GM12878 (cell line): Measurements from ENCODE around the gene ABCB10. TPM values are rescaled to one million over a fixed set of nuclear protein-coding genes. Genes with fewer than 3 reads are reported as not detected.

ENCODE experiments used
- ATAC-seq: fragments of 200-7000 bp; cut with Tn5 transposase; 3 replicates; pipeline ENCODE4 v1.9.1; 2020; ENCODE audit warnings: mild to moderate bottlenecking, moderate library complexity
- BruUV-seq: library from RNA; stranded (reverse); fragments of 400-500 nt; replicated peaks from 2 replicates; lab custom pipeline; 2021; lab: Mats Ljungman, UMichigan
- CTCF ChIA-PET: fragments of 300-600 bp; sonication (Branson Sonifier 250); formaldehyde crosslinking; extraction: SDS; loops from one replicate; lab custom pipeline; 2021; ENCODE audit warnings: inconsistent platforms; lab: Yijun Ruan, JAX
- POLR2A ChIA-PET: fragments of 350-600 bp; formaldehyde crosslinking; extraction: SDS; loops from one replicate; lab custom pipeline; 2021; ENCODE audit warnings: inconsistent platforms; lab: Charles Lee
- RAD21 ChIA-PET: fragments of 300-600 bp; sonication (Branson Sonifier 250); formaldehyde crosslinking; loops from one replicate; lab custom pipeline; 2023; ENCODE audit warnings: antibody characterized with exemption; ENCODE audit not compliant: unreplicated experiment; lab: Charles Lee
- SMC1A ChIA-PET: fragments of 300-600 bp; sonication (Branson Sonifier 250); formaldehyde crosslinking; loops from one replicate; lab custom pipeline; 2023; ENCODE audit not compliant: unreplicated experiment, uncharacterized antibody; lab: Charles Lee
- DNase-seq: peaks from one replicate; pipeline ENCODE4 v3.0.0-alpha.2; 2011; ENCODE audit warnings: low read depth, low spot score
- FAIRE-seq: peaks from 3 replicates; lab custom pipeline; 2011; peaks lifted over from hg19 to GRCh38; lab: Jason Lieb, UNC
- H2AFZ ChIP-seq: 2 replicates; pipeline ENCODE4 v1.6.0; 2011; ENCODE audit warnings: low read depth, low read length, control low read depth; ENCODE audit not compliant: control insufficient read depth
- H3K27ac ChIP-seq: 2 replicates; pipeline ENCODE4 v1.5.1; 2011; ENCODE audit warnings: control low read depth; ENCODE audit not compliant: control insufficient read depth, insufficient read depth
- H3K27me3 ChIP-seq, 2 experiments: replicated peaks in 1 of 2; 2 replicates each; pipeline versions ENCODE4 v1.6.0 to v1.6.1; 2011; ENCODE audit warnings: low read length in 1 of 2; ENCODE audit not compliant: control insufficient read depth in 2 of 2, insufficient read depth in 2 of 2
- H3K36me3 ChIP-seq, 2 experiments: 2 replicates each; pipeline ENCODE4 v1.5.1; 2011; ENCODE audit warnings: low read length in 1 of 2; ENCODE audit not compliant: control insufficient read depth in 2 of 2, insufficient read depth in 2 of 2
- H3K4me1 ChIP-seq: 2 replicates; pipeline ENCODE4 v1.6.1; 2011; ENCODE audit warnings: mild to moderate bottlenecking, low read length, moderate library complexity, mixed read lengths; ENCODE audit not compliant: control insufficient read depth, insufficient read depth
- H3K4me2 ChIP-seq: 2 replicates; pipeline ENCODE4 v1.6.0; 2011; ENCODE audit warnings: control low read depth; ENCODE audit not compliant: control insufficient read depth, insufficient read depth
- H3K4me3 ChIP-seq: fragments of 200-600 bp; sonication (generic); 2 replicates; pipeline ENCODE4 v1.5.1; 2016
- H3K79me2 ChIP-seq: 2 replicates; pipeline ENCODE4 v1.6.0; 2011; ENCODE audit warnings: low read length; ENCODE audit not compliant: control insufficient read depth, insufficient read depth
- H3K9ac ChIP-seq: 2 replicates; pipeline ENCODE4 v1.8.0; 2011; ENCODE audit warnings: low read length, control low read depth, mixed read lengths; ENCODE audit not compliant: control insufficient read depth, insufficient read depth
- H3K9me3 ChIP-seq: replicated peaks from 3 replicates; pipeline ENCODE4 v1.5.1; 2011; ENCODE audit warnings: mild to moderate bottlenecking, low read length; ENCODE audit not compliant: control insufficient read depth, insufficient read depth
- H4K20me1 ChIP-seq: 2 replicates; pipeline ENCODE4 v1.6.0; 2011; ENCODE audit not compliant: control insufficient read depth, insufficient read depth
- CHD1 ChIP-seq: IDR thresholded peaks from 2 replicates; pipeline ENCODE4 v1.6.1; 2012; ENCODE audit warnings: low read depth, low read length, improper control_type of control experiment
- ETV6 ChIP-seq, 2 experiments: fragments of 450-650 bp in 1 of 2; IDR thresholded peaks in 1 of 2; conservative IDR thresholded peaks in 1 of 2; 2 replicates each; pipeline ENCODE4 v1.6.1; 2014; ENCODE audit warnings: antibody characterized with exemption in 1 of 2, borderline replicate concordance in 1 of 2, low read depth in 1 of 2, mild to moderate bottlenecking in 1 of 2, moderate library complexity in 1 of 2
- KAT2A ChIP-seq: conservative IDR thresholded peaks from 2 replicates; pipeline ENCODE4 v1.6.1; 2011; ENCODE audit warnings: low read depth, low read length; ENCODE audit not compliant: control insufficient read depth
- NFIC ChIP-seq: IDR thresholded peaks from 2 replicates; pipeline ENCODE4 v1.6.1; 2012; ENCODE audit warnings: low read depth, mild to moderate bottlenecking, inconsistent platforms, low read length, moderate library complexity
- NFYA ChIP-seq: IDR thresholded peaks from 2 replicates; pipeline ENCODE4 v1.6.1; 2011; ENCODE audit warnings: low read depth, mild to moderate bottlenecking, low read length, improper control_type of control experiment, borderline replicate concordance
- NR2F1 ChIP-seq: fragments of 450-650 bp; conservative IDR thresholded peaks from 2 replicates; pipeline ENCODE4 v1.6.1; 2017; ENCODE audit warnings: mild to moderate bottlenecking
- WGBS: methylation state at CpG from one replicate; pipeline ENCODE4 v1.1.6; 2016; ENCODE audit warnings: low lambda C conversion rate; ENCODE audit not compliant: insufficient replicate concordance, insufficient coverage; ENCODE audit errors: missing lambda C conversion rate; 5-methylcytosine and 5-hydroxymethylcytosine counted together
- in situ Hi-C: fragments of 300-500 bp; cut with MboI; formaldehyde crosslinking; loops from 9 replicates; pipeline ENCODE4 v1.14.3; 2018; ENCODE audit warnings: mixed read lengths
- intact Hi-C: fragments of 100-400 bp; cut with micrococcal nuclease; formaldehyde crosslinking; loops from one replicate; pipeline ENCODE4 v1.14.2; 2022; ENCODE audit not compliant: unreplicated experiment
- polyA plus RNA-seq, 11 experiments: library from polyadenylated mRNA; depleted of rRNA in 4 of 11; unstranded in 6 of 11; stranded (reverse) in 5 of 11; fragments of >200 nt; fragmentation: Nextera tagmentation in 4 of 11; fragmentation: Illumina TruSeq in 1 of 11; extraction: Ambion mirVana in 4 of 11; extraction: Trizol in 1 of 11; gene quantifications; 1 replicate in 1 of 11; 2 replicates in 10 of 11; pipeline versions ENCODE4 v1.2.1 to v1.2.3, GENCODE V29; 2011 to 2016; ENCODE audit warnings: inconsistent platforms in 2 of 11, missing spikeins in 2 of 11, low read depth in 1 of 11
- total RNA-seq, 4 experiments: library from RNA; depleted of rRNA in 3 of 4; stranded (reverse); fragments of >200 nt in 3 of 4; fragmentation: Illumina TruSeq in 1 of 4; extraction: Trizol in 1 of 4; gene quantifications; 2 replicates each; pipeline versions ENCODE4 v1.2.1 to v1.2.3, GENCODE V29; 2013 to 2021

The ABCB10 gene
- total and polyA plus RNA-seq, 10 of the 15 experiments (the other 5 are each of a cell fraction or from before 2014, with no cell fraction given) = 8.0 to 30.5 (median 16.7) TPM

GRCh38 chr1:229482511-229482910 is 76.0 kb downstream of the ABCB10 start:
- no peak overlapping the region for H3K27ac ChIP-seq
- 99% methylated on average over 5 of the region's 5 CpGs for WGBS
- ChIA-PET RAD21 (interaction anchor here (0.5 to 6.5 kb wide), 11 partner anchors 11 to 1585 kb away, joined by 3 to 77 read pairs (median 4); partner anchors contain the start of gene ABCB10), SMC1A (interaction anchor here (0.6 to 5.4 kb wide), 18 partner anchors 9 to 254 kb away, joined by 3 to 121 read pairs (median 4); no protein-coding TSS in a partner anchor), POLR2A (interaction anchor here (0.6 to 1.0 kb wide), 2 partner anchors 27 to 158 kb away, joined by 3 to 5 read pairs; no protein-coding TSS in a partner anchor), CTCF (interaction anchor here (0.5 to 7.0 kb wide), 37 partner anchors 9 to 982 kb away, joined by 3 to 214 read pairs (median 4); partner anchors contain the start of genes ABCB10 and NUP133)
- H4K20me1 ChIP-seq = no peaks in the 10 kb centered on the region
- ATAC-seq (no peak), FAIRE-seq (no peak), DNase-seq (no peak)
- H3K4me1 ChIP-seq = peaks cover 31% of the 10 kb centered on the region
- peaks cover 4 to 11% of the 10 kb centered on the region in 2 experiments for H3K36me3 ChIP-seq
- in situ Hi-C loops (loop anchor here (5.0 kb wide), 1 partner anchor 225 kb away; no protein-coding TSS in a partner anchor), intact Hi-C loops (loop anchor here (1.0 kb wide), 1 partner anchor 224 kb away; no protein-coding TSS in a partner anchor)
- no peaks in the 10 kb centered on the region for H3K27me3 ChIP-seq
- no peak overlapping the region for H3K4me3 ChIP-seq
- BruUV-seq = no TSS peak
- no peak overlapping the region for H2AFZ ChIP-seq
- no peaks in the 10 kb centered on the region for H3K9me3 ChIP-seq
- H3K9ac ChIP-seq = no peak overlapping the region
- TF ChIP-seq KAT2A (no peak), CHD1 (no peak), NFYA (no peak), NR2F1 (no peak), NFIC (no peak), ETV6 (conservative IDR thresholded peaks at IDR 0.05 in 1 of 2, IDR thresholded peaks at IDR 0.05 in 1 of 2; ENCODE audit: borderline replicate concordance in 1 of 2, low read depth in 1 of 2) (no peak)
- no peaks in the 10 kb centered on the region; the same call in 1 of the 2 replicates for H3K79me2 ChIP-seq
- no peak overlapping the region for H3K4me2 ChIP-seq
